GM19468 (cell line): Measurements from ENCODE around the gene ZBTB39.

Experiments
- ATAC-seq: cut with Tn5 transposase; IDR thresholded peaks from one replicate; pipeline ENCODE4 v1.9.1; 2021; ENCODE audit warnings: mild to moderate bottlenecking, moderate library complexity, moderate number of reproducible peaks; ENCODE audit not compliant: unreplicated experiment; ENCODE audit errors: extremely low read depth

The ZBTB39 gene

GRCh38 chr12:57004651-57005050, 1.7 kb downstream of the ZBTB39 start:
- no peak for ATAC-seq

- ATAC-seq = no peak
These were observed 3.0 kb downstream of the ZBTB39 start for GRCh38 chr12:57003395-57003794.

GRCh38 chr12:57001448-57001906, 4.9 kb downstream of the ZBTB39 start:
- ATAC-seq = no peak

- no peak for ATAC-seq
These were observed 6.0 kb downstream of the ZBTB39 start for GRCh38 chr12:57000393-57000792.

- ATAC-seq = no peak
These were observed 6.9 kb downstream of the ZBTB39 start for GRCh38 chr12:56999456-56999855.

GRCh38 chr12:56998981-56999380, 7.4 kb downstream of the ZBTB39 start:
- no peak for ATAC-seq

GRCh38 chr12:56998316-56998715, 8.0 kb downstream of the ZBTB39 start:
- no peak for ATAC-seq

- no peak for ATAC-seq
These were observed 9.4 kb downstream of the ZBTB39 start for GRCh38 chr12:56996793-56997545.

- ATAC-seq = no peak
These were observed 10.3 kb downstream of the ZBTB39 start for GRCh38 chr12:56995930-56996496.

GRCh38 chr12:56995201-56995929, 11.0 kb downstream of the ZBTB39 start:
- ATAC-seq = no peak

- ATAC-seq = no peak
These were observed 12.1 kb downstream of the ZBTB39 start for GRCh38 chr12:56994231-56994746.

GRCh38 chr12:56993346-56993745, 13.0 kb downstream of the ZBTB39 start:
- ATAC-seq = no peak

GRCh38 chr12:56991319-56992246, 14.8 kb downstream of the ZBTB39 start:
- no peak for ATAC-seq

- ATAC-seq = no peak
These were observed 15.6 kb downstream of the ZBTB39 start for GRCh38 chr12:56990648-56991318.

GRCh38 chr12:56989861-56990610, 16.3 kb downstream of the ZBTB39 start:
- no peak for ATAC-seq

- ATAC-seq = no peak
These were observed 18.1 kb downstream of the ZBTB39 start for GRCh38 chr12:56988207-56988739.

- ATAC-seq = no peak
These were observed 18.7 kb downstream of the ZBTB39 start for GRCh38 chr12:56987551-56988053.

GRCh38 chr12:56987011-56987410, 19.3 kb downstream of the ZBTB39 start:
- no peak for ATAC-seq
